OCI-LY3 (cell line): ENCODE data around the gene TBX10.
A peak's percentile ranks its signal among the peaks of the same experiment; 100 is the strongest.
"Not testable (repeated sequence)": the region's sequence is repeated elsewhere in the genome, so short reads cannot be mapped to it uniquely, and the experiment has no call there.

Source experiments
- H2AFZ ChIP-seq: fragments of 200-600, 300-600 bp; shearing (Covaris generic); 2 replicates; pipeline ENCODE4 v1.6.0; 2014; ENCODE audit warnings: antibody characterized with exemption, low read depth, low read length
- H3K27ac ChIP-seq: fragments of 200-600, 300-600 bp; sonication (generic); 2 replicates; pipeline ENCODE4 v1.5.1; 2014; ENCODE audit warnings: mild to moderate bottlenecking, low read length, moderate library complexity, mixed read lengths
- H3K27me3 ChIP-seq: fragments of 200-600, 300-600 bp; sonication (generic); 2 replicates; pipeline ENCODE4 v1.6.1; 2014; ENCODE audit warnings: low read depth, low read length, mixed read lengths
- H3K36me3 ChIP-seq: fragments of 200-600, 300-600 bp; sonication (generic); replicated peaks from 2 replicates; pipeline ENCODE3; 2014; ENCODE audit warnings: low read depth, low read length, mixed read lengths
- H3K4me1 ChIP-seq: fragments of 300-600, 200-600 bp; sonication (generic); 2 replicates; pipeline ENCODE4 v1.6.1; 2014; ENCODE audit warnings: low read length, mixed read lengths
- H3K4me2 ChIP-seq: fragments of 200-600, 300-600 bp; sonication (generic); 2 replicates; pipeline ENCODE4 v1.6.1; 2014; ENCODE audit warnings: low read length, mixed read lengths
- H3K4me3 ChIP-seq: fragments of 300-600, 200-600 bp; sonication (generic); 2 replicates; pipeline ENCODE4 v1.5.1; 2014; ENCODE audit warnings: antibody characterized with exemption, mild to moderate bottlenecking, low read length, moderate library complexity
- H3K79me2 ChIP-seq: fragments of 300-600, 200-600 bp; shearing (Covaris generic); 2 replicates; pipeline ENCODE4 v1.6.1; 2014; ENCODE audit warnings: mild to moderate bottlenecking, low read length, mixed read lengths
- H3K9ac ChIP-seq: fragments of 300-600, 200-600 bp; shearing (Covaris generic); 2 replicates; pipeline ENCODE4 v1.6.0; 2014; ENCODE audit warnings: mild to moderate bottlenecking, low read length, moderate library complexity
- H3K9me3 ChIP-seq: fragments of 200-600, 300-600 bp; shearing (Covaris generic); 2 replicates; pipeline ENCODE4 v1.6.1; 2014; ENCODE audit warnings: low read length, mixed read lengths; ENCODE audit not compliant: insufficient read depth
- H4K20me1 ChIP-seq: fragments of 200-600, 300-600 bp; sonication (generic); 2 replicates; pipeline ENCODE4 v1.6.1; 2016; ENCODE audit warnings: low read length, mixed read lengths; ENCODE audit not compliant: insufficient read depth
- CTCF ChIP-seq: fragments of 200-600, 300-600 bp; sonication (generic); IDR thresholded peaks from 2 replicates; pipeline ENCODE4 v1.5.1; 2014; ENCODE audit warnings: antibody characterized with exemption, low read length, low read depth
- EZH2phosphoT487 ChIP-seq: fragments of 200-600 bp; shearing (Covaris generic); IDR thresholded peaks from 2 replicates; pipeline ENCODE4 v1.6.1; 2018; ENCODE audit warnings: antibody characterized with exemption, mixed run types, low read depth

The TBX10 gene

GRCh38 chr11:67601098-67601497 is 38.5 kb downstream of the TBX10 start:
- H3K36me3 ChIP-seq, result no peaks in the 10 kb centered on the region
- H3K27me3 ChIP-seq, result peaks cover 21% of the 10 kb centered on the region; the same call in 1 of the 2 replicates
- no peaks in the 10 kb centered on the region for H3K79me2 ChIP-seq
- H3K4me2 ChIP-seq, result no peak overlapping the region
- H2AFZ ChIP-seq, result no peak overlapping the region
- no peak overlapping the region for H3K27ac ChIP-seq
- H3K4me1 ChIP-seq, result peaks cover 13% of the 10 kb centered on the region
- no peak for TF ChIP-seq CTCF
- TF ChIP-seq EZH2phosphoT487, result no peak
- H3K4me3 ChIP-seq, result no peak overlapping the region
- H3K9me3 ChIP-seq, result peaks cover 8% of the 10 kb centered on the region
- no peak overlapping the region for H3K9ac ChIP-seq
- no peaks in the 10 kb centered on the region for H4K20me1 ChIP-seq

- H3K4me1 ChIP-seq, result peaks cover 9% of the 10 kb centered on the region
- no peak overlapping the region for H3K4me2 ChIP-seq
- H3K9ac ChIP-seq, result no peak overlapping the region
- H2AFZ ChIP-seq, result 0 out of 2 replicates have a peak overlapping the region, but pooled peaks have one; percentile 46
- H3K27ac ChIP-seq, result no peak overlapping the region
- no peaks in the 10 kb centered on the region for H3K36me3 ChIP-seq
- TF ChIP-seq CTCF (no peak), EZH2phosphoT487 (no peak)
- no peaks in the 10 kb centered on the region for H4K20me1 ChIP-seq
- H3K9me3 ChIP-seq, result peaks cover 8% of the 10 kb centered on the region
- H3K79me2 ChIP-seq, result no peaks in the 10 kb centered on the region
- peaks cover 21% of the 10 kb centered on the region; the same call in 1 of the 2 replicates for H3K27me3 ChIP-seq
- no peak overlapping the region for H3K4me3 ChIP-seq
These were observed 39.1 kb downstream of the TBX10 start for GRCh38 chr11:67600324-67601029.

- Histone ChIP-seq H3K9me3 (peaks cover 8% of the 10 kb centered on the region), H3K4me1 (peaks cover 9% of the 10 kb centered on the region), H3K9ac (no peak overlapping the region), H3K4me2 (no peak overlapping the region), H3K4me3 (no peak overlapping the region), H3K27ac (no peak overlapping the region), H4K20me1 (no peaks in the 10 kb centered on the region), H3K27me3 (peaks cover 21% of the 10 kb centered on the region; the same call in 1 of the 2 replicates), H2AFZ (no peak overlapping the region), H3K79me2 (no peaks in the 10 kb centered on the region), H3K36me3 (no peaks in the 10 kb centered on the region)
- TF ChIP-seq EZH2phosphoT487 (no peak), CTCF (no peak)
These were observed 40.4 kb downstream of the TBX10 start for GRCh38 chr11:67599149-67599548.

- H3K27me3 ChIP-seq, result peaks cover 20% of the 10 kb centered on the region; the same call in 1 of the 2 replicates
- not testable (repeated sequence) for H3K4me1 ChIP-seq, H3K79me2 ChIP-seq
These were observed 41.6 kb downstream of the TBX10 start for GRCh38 chr11:67597963-67598362.

GRCh38 chr11:67597458-67597857 is 42.1 kb downstream of the TBX10 start:
- H3K9ac ChIP-seq, H3K79me2 ChIP-seq, H3K4me3 ChIP-seq, H3K36me3 ChIP-seq, H3K9me3 ChIP-seq, H3K4me1 ChIP-seq, H4K20me1 ChIP-seq, H2AFZ ChIP-seq, H3K4me2 ChIP-seq, H3K27ac ChIP-seq: not testable (repeated sequence)
- H3K27me3 ChIP-seq, result peaks cover 16% of the 10 kb centered on the region; the same call in 1 of the 2 replicates

More at GRCh38 chr11:67597963-67598362, 41.6 kb downstream of the TBX10 start:
- not testable (repeated sequence) for H3K27ac ChIP-seq, H3K36me3 ChIP-seq, H3K9me3 ChIP-seq, H3K4me2 ChIP-seq, H4K20me1 ChIP-seq, H2AFZ ChIP-seq, H3K9ac ChIP-seq, H3K4me3 ChIP-seq
